Activated CD8-positive, alpha-beta memory T cell treated with anti-CD3 and anti-CD28 coated beads for 4 hours (primary cell): ENCODE results near the gene PRDX3.
"Not testable (repeated sequence)": the region's sequence is repeated elsewhere in the genome, so short reads cannot be mapped to it uniquely, and the experiment has no call there.

ENCODE experiments used
- DNase-seq, 2 donors: peaks; one replicate each; pipeline ENCODE4 v3.0.0-alpha.2; 2020; ENCODE audit warnings: low read depth in 2 of 2

PRDX3 gene

DNA sequence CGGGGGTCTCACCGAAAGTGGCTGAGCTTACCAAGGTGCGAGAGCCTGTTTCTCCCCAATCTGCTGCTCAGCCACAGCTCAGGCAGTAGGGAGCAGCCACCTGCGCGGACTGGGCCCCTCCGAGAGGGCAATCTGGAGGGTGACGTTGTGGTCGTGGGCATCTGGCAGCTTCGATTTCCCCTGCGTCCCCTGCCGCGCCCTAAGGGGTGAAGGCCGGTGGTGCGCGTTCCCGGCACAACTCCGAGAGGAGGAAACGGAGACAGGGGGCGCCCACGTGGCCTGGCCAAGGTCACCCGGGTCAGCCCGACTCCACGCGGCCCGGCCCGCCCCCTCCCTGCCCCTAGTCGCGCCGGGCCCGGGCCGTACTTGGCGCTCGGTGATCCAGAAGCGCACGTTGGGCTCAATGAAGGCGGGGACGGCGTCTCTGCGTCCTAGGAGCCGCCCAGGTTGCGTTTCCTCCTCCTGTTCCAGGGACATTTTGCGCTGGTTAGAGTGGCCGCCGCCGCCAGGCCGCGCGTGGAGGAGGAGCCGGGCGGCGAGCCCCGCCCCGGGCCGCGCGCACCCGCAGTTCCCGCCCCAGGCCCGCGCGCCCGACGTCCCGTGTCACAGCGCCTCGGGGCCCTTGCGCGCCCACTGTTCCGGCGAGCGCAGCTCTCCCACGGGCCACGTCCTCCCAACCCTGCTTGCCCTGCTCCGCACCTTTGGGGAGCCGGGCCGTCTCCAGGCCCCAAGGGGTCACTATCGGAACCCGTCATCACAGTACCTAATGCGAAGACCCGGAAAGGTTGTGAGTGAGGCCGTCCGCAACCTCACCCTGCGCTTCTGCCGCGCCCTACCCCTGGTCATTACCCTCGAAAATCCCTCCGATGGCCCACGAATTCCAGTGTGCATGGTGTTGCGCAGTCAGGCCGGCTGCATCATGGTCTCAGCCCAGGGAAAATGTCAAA, 13.2 kb downstream of the PRDX3 start, which contains the start of gene SFXN4:
Gene SFXN4, minus strand, starts transcription at position 544 of the 947 bp plus-strand sequence. Its CDS starts 67 bp downstream, at position 477.
- DNase-seq, result peak; percentile 48 to 53

DNA sequence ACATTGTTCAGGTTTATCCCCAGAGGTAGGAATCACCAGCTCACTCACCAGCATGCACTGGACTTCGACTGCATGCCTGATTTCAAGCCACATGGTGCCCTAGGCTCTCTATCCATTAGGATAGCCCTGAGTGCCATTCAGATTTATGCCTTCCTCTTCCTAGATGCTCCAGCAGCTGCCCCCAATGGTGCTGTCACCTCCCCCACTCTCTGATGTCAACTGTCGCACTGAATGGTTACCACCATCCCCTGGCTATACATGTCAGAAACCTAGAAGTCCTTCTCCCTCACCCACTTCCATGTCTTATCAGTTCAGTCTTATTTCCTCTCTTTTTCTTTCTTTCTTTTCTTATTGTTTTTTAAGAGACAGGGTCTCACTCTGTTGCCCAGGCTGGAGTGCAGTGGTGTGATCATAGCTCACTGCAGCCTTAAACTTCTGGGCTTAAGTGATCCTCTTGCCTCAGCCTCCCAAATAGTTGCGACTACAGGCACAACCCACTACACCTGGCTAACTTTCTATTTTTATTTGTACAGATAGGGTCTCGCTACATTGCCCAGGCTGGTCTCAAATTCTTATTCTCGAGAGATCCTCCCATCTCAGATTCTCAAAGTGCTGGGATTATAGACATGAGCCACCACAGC, 16.0 kb downstream of the PRDX3 start:
- no peak for DNase-seq

- DNase-seq, result no peak
Observed at GRCh38 chr10:119161680-119162451, 16.7 kb downstream of the PRDX3 start.

- DNase-seq, result no peak
Observed at GRCh38 chr10:119159332-119159731, 19.3 kb downstream of the PRDX3 start.

- no peak for DNase-seq
Observed at GRCh38 chr10:119153661-119154060, 25.0 kb downstream of the PRDX3 start.

DNA sequence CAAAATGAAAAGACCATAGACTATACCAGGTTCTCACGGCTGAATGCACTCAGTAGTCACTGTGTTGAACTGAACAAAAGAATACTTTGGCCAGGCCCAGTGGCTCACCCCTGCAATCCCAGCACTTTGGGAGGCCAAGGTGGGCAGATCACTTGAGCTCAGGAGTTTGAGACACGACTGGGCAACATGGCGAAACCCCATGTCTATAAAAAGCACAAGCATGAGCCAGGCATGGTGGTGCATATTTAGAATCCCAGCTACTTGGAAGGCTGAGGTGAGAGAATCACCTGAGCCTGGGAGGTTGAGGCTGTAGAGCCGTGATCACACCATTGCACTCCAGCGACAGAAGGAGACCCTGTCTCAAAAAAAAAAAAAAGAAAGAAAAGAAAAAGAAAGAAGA, 25.6 kb downstream of the PRDX3 start:
- no peak for DNase-seq

DNA sequence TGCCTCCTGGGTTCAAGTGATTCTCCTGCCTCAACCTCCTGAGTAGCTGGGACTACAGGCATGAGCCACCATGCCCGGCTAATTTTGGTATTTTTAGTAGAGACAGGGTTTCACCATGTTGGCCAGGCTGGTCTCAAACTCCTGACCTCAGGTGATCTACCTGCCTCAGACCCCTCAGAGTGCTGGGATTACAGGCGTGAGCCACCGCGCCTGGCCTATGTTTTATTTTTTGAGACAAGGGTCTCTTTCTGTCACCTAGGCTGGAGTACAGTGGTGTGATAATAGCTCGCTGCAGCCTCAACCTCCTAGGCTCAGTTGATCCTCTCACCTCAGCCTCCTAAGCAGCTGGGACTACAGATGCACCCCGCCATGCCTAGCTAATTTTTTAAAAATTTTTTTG, 27.0 kb downstream of the PRDX3 start:
- DNase-seq, result not testable (repeated sequence)

GRCh38 chr10:119149729-119150128, 28.9 kb downstream of the PRDX3 start:
- no peak for DNase-seq

DNA sequence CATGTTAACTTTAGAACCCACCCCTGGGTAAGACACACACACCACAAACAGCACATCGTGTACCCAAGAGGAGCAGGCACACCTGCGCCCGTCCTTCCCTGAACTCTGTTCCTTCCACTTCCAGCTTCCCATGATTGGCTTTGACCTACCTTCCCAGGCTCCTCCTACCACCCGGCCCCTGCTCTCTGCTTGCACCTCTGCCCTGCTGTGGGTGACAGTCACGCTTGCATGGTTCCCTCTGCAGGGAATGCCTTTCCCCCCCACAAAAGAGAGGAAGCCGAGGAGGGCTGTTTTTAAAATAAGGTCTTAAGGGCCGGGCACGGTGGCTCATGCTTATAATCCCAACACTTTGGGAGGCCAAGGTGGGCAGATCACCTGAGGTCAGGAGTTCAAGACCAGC, 29.5 kb downstream of the PRDX3 start:
- DNase-seq, result no peak

DNA sequence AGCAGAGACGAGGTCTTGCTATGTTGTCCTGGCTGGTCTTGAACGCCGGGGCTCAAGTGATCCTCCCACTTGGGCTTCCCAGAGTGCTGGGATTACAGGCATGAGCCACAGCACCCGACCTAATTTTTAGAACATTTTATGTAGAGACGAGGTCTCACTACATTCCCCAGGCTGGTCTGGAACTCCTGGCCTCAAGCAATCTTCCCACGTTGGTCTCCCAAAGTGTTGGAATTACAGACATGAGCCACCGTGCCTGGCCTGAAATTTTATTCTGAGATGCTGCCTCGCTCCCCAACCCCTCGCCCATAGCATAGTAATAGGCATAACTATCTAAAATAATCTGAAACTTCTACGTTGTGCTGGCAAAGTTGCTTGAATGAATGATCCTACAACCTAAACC, 35.0 kb downstream of the PRDX3 start:
- DNase-seq, result no peak

- no peak for DNase-seq
Observed at GRCh38 chr10:119140603-119141245, 37.9 kb downstream of the PRDX3 start.

DNA sequence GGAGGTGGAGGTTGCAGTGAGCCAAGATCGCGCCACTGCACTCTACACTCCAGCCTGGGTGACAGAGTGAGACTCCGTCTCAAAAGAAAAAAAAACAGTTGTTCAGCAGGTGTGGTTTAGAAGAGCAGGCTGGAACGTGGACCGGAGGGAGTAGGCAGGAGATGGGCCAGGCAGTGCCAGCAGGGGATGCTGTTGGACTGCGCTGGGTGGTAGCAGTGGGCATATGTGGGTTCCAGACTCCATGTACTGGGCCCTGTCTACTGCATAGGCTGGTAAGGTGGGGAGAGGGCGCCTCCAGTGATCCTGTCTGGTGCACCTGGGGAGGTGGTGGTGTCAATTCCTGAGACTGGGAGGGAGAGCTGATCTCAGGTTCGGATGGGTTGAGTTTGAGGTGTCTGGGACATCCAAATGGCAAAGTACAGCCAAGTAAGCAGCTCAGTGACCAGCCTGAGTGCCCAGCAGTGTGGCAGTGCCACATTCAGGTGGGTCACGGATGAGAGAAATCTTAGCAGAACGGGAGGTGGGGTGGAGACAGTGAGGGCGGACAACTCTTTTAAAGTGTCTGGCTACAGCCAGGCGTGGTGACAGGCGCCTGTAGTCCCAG, 39.0 kb downstream of the PRDX3 start:
- DNase-seq, result peak; percentile 8 to 20

- no peak for DNase-seq
Observed at GRCh38 chr10:119138346-119139306, 40.0 kb downstream of the PRDX3 start.

- not testable (repeated sequence) for DNase-seq
Observed at GRCh38 chr10:119137878-119138277, 40.7 kb downstream of the PRDX3 start.

- DNase-seq, result no peak
Observed at GRCh38 chr10:119136084-119136483, 42.5 kb downstream of the PRDX3 start.

DNA sequence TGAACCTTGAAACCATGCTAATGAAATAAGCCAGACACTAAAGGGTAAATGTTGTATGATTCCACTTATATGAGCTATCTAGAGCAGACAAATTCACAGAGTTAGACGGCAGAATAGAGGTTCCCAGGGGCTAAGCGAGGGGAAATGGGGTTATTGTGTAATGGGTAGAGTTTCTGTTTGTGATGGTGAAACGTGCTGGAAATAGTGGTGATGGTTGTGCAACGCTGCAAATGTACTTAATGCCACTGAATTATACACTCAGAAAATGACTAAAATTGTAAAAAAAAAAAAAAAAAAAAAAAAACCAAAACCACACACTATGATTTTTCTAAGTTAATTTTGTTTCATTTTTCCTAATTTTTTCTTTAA, 43.1 kb downstream of the PRDX3 start:
- no peak for DNase-seq

- no peak for DNase-seq
Observed at GRCh38 chr10:119133949-119134348, 44.7 kb downstream of the PRDX3 start.

- DNase-seq, result no peak
Observed at GRCh38 chr10:119132521-119133345, 45.9 kb downstream of the PRDX3 start.
